ENCODE results near the gene BZW1.

The BZW1 gene

DNA sequence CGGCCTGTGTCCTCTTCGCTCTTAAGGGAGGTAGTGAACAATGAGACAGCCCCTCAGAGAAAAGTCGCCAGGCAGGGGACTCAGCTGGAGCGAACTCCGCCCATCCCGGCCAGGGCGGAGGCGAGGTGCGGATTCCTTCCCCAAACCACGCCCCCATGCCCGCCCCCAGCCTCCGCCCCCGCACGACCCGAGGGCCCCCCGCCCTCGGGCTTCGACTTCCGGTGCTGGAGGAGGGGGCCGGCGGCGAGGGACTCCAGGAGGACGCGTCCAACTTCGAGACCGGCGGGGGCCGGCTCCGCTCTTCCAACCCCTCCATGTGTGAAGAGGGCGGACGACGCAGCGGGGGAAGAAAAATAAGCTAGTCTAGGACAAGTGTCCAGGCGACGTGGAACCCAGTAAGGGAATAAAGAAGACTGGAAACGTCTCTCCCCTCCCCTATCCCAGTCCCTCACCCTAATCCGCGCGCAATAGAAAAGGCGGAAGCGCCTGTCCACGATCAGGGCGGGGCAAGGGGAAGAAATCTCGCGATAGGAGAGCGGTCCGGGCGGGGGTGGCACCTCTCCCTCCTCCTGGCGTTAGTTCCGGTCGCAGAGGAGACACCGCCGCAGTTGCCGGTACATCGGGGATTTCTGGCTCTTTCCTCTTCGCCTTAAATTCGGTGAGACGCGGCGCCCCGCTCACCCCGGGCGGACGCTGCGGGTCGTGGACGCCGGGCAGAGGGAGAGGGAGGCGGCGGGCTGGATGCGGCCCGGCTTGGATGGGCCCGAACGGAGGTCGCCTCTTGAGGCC, at the start of gene BZW1:
Gene BZW1, plus strand, starts transcription at position 578 of the 789 bp plus-strand sequence. CDS start 1,308 bp downstream, outside the sequence.
- DNase-seq = peak; percentile 92 to 95 (median 93)

DNA sequence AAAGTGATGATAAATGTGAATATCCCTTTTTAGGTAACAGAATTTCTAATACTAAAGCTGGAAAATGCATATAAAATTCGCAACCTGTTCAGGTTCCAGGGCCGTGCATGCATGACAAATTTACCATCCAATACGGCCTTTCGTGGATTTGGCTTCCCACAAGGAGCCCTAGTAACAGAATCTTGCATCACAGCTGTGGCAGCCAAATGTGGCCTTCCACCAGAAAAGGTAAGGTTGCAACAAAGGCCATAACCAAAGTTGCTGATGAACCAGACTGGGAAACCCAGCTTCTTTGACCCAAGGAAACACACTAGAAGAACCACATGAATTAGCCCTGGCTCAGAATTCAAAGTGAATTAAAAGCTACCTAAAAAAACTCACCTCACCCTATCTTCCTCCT, 49.6 kb upstream of the BZW1 start:
- DNase-seq = no peak

DNA sequence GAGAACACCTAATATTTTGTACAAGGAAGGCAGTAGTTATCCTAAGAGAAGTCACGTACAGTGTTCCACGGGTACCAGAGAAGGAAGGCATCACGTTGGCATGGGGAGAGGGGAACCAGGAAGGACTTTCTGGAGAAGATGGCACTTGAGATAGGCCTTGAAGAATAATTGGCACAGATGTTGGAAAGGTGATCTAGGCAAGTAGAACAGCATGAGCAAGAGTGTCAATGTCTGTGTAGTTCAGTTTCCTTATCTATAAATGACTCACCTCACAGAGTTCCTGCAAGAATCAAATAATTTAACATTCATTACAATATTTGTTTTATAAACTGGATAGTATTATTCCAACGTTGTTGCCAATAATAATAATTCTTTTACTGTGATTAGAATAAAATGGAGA, 48.3 kb upstream of the BZW1 start:
- DNase-seq = no peak

DNA sequence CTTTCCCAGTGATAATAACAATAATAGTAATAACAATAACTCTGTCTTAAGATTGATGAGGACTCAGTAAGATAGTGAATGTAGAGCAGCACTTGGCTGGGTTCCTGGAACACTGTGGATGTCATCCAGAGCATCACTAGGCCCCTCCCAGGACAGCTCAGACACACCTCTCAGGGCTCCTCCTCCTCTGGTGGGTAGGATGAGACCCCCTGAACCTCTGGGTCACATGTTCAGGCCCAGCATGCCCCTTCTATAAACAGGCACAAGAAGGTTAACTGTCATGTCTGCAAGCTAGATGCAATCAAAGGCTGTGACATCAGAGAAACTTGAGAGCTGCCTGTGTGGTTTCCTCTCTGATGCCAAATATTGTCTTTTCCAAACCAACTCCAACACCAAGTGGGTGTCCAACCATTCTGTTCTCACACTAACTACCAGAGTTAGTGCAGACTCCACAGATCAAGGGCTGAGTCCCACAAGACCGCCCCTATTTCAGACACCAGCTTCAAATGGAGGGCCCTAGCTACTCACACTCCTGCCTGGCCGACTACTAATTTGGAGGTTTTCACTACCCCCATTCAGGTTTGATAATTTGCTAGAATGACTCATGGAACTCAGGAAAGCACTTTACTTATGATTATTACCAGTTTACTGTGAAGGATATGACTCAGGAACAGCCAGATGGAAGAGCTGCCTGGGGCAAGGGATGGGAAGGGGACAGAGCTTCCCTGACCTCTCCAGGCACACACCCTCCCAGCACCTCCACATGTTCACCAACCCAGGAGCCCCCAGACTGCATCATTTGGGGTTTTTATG, 46.4 kb upstream of the BZW1 start:
- DNase-seq = no peak

DNA sequence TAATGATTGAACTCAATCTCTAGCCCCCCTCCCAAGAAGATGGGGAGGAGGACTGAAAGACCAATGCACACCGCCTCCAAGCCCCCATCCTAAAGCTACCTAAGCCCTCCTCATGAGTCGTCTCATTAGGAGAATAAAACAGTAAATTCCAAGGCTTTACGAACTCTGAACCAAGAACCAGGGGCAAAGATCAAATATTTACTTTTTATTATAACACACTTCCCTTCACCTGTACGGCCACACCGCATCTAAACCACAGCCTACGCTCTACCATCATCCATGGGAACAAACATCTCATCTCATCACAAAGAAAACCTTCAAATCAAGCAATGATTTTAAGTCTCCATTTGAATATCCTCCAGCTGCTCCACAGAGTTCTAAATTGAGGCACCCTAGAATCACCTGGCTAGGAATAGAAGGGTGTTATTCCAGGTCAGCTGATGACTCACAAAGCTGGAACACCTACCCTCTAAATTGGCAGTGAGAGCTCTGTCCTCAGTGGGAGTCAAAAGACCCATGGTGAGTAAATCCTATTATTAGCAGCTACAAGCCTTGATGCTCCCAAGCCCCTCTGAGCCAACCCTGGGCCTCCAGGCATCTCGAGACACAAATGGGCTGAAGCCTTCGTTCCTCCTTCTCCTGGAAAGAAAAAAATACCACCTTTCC, 45.6 kb upstream of the BZW1 start:
- DNase-seq = no peak

DNA sequence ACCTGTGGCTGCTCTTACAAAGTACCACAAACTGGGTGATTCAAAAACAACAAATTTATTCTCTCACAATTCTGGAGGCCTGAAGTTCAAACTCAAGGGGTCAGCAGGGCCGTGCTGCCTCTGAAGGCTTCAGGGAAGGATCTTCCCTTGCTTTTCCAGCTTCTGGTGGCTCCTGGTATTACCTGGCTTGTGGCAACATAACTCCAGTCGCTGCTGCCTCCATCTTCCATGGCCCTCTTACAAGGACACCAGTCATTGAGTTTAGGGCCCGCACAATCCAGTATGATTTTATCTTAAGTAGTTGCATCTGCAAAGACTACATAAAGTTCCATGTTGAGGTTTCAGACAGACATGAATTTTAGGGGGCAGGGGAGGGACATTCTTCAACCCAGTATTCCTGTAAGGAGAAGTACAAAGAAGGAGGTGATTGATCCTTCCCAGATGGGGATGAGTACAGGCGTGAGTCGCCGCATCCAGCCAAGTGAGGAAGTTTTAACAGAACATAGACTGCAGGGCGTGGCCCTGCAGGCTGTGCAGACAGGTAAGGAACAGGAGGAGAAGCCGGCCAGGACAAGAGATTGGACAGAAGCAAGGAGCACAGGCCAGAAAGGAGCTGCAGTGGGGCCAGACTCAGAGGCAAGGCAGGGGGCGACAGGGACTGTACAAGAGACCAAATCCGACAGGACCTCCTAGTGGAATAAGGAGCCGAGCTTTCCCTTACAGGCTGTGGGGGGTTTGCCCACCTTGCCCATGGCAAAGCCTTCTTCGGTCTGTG, 44.4 kb upstream of the BZW1 start:
- DNase-seq = no peak

DNA sequence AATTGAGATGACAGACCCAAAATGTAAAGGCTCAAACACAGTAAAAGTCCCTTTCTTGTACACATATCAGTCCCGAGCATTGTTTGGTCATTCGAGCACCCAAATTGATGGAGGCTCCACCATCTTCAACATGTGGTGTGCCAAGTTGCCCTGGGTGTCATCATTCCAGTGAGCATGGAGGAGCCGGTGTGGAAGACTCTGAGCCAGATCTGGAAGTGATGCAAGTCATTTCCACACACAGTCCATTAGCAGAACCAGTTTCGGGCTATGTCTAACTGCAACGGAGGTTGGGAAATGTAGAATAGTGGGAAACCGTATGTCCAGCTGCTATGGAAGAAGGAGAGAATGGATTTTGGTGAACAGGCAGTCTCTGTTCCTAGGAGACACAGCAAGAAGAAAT, 40.9 kb upstream of the BZW1 start:
- no peak for DNase-seq

DNA sequence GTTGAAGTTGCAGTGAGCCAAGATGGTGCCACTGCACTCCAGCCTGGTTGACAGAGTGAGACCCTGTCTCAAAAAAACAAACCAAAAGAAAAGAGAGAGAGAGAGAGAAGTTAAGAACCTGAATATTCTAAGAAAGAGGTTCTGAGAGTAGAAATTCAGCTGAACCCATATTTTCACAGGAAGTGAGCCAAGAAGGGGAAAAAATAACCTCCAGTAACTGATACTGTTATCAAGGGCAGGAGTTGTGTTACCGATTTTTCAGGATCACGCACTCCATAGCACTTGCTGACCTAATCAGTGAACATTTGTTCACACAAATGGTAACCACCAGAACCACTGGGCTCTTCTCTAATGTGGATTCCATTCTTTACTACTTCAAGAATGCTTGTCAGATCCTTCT, 39.1 kb upstream of the BZW1 start:
- no peak for DNase-seq

DNA sequence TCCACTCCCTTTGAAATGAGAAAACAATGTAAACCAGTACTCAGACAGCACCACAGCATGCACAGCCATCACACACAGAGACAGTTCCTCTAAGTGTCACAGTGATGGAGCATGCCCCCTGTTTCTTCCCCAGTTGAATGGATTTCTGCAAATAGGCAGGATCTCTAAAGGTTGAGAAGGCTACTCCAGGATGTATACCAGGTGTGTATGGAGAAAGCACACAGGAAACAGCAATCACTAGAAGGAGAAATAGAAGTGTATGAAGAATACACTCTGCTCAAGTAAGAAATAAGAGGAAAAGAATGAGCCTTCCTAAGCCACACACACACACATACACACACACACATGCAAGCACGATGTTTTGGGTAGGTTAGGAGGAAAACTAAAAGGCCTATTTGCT, 38.6 kb upstream of the BZW1 start:
- no peak for DNase-seq

DNA sequence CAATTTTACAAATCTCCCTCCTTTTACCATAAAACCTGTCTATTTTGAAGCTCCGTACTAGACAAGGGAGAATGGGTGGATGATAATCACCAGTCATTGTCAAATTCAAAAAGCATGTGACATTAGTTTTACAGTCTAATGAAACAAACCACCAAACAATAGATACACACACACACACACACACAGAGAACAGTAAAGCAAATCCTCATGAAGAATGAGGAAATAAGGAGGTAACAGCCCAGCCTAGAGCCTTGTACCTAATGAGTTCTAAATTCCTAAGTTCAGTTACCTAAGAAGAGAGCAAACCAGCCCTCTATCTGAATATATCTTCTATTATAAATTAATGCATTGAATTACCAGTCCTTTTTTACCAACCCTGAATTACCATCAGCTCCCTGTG, 36.8 kb upstream of the BZW1 start:
- DNase-seq = no peak

DNA sequence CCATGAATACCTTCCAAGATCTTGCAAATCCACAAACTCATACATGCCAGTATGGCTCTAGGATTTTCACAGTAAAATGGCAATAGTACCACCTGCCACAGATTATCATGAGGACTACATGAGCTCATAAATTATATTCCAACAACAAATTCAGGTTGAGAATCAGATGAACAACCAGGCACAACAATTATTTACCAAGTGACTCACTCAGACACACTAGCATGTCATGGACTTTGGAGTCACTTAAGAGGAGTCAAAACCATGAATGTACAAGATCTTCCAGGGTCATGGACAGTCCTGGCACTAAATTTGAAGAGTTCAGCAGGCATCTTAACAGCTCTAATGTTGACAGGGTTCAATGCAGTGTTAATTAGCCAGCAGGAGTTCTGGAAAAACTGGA, 34.4 kb upstream of the BZW1 start:
- DNase-seq = no peak

DNA sequence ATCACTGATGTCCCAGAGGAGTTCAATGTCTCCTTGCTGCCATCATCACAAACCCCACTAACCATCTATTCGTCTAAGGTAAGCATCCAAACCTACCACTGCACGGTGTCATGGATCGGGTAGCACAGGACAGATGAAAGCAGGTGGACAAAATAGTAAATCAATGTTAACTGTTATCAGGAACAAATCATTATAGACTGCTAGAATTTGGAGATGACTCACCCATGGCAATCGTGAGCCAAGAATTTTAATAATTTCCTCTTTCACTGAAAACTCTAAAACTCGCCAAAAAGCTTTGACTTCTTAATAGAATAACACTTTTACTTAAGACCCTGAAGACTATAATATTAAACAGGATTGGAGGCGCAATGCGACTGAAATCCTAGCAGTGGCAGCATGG, 33.7 kb upstream of the BZW1 start:
- no peak for DNase-seq

DNA sequence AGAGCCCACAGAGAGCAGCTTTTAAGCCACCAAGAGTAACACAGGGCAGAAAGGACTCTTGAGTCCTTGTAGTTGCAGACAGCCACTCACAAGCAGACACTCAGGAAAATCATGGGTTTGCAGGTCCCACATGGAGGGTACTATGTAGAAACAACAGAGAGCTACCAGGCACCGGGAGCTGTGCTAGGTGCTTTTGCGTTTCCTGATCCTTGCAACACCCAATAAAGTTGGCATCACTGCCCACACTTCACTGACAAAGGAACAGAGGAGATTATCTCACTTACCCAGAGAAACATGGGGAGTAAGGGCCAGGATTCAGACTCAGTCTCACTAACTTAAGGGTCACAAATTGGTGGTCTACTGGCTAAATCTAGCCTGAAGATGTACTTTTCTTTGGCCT, 32.5 kb upstream of the BZW1 start:
- no peak for DNase-seq

DNA sequence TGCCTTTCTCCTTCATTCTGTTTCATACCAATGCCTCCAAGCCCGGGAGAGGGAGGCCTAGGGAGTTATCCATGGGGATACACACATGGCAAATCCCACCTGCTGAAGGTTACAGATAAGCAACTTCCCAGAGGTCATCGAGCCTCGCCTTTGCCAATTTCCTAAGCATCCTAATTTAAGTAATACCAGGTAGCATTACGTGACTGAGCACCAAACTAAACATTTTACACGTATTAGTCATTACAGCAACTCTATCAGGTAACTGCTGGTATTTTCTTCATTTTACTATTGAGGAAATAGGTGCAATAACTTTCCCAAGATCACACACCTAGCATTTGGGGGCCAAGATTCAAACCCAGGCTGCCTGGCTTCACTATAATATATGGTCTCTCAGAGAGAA, 30.1 kb upstream of the BZW1 start:
- DNase-seq = no peak

DNA sequence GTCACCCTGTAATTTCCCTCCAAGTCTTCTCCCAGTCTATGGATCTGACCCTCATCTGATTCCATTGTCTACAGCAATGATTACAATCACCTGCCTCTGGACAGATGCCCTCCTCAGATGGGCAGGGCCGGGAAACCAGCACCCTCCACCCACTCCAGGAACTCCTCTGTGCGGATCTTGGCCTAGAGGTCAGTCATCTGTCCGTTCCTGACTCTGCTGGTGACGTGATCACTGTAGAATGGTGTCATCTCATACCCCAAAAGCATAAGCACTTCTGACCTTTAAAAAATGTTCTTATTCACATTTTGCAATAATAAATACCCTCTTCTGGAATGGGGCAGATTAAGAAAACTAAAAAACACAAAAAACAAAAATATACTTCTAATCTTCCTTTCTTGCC, 29.5 kb upstream of the BZW1 start:
- no peak for DNase-seq

DNA sequence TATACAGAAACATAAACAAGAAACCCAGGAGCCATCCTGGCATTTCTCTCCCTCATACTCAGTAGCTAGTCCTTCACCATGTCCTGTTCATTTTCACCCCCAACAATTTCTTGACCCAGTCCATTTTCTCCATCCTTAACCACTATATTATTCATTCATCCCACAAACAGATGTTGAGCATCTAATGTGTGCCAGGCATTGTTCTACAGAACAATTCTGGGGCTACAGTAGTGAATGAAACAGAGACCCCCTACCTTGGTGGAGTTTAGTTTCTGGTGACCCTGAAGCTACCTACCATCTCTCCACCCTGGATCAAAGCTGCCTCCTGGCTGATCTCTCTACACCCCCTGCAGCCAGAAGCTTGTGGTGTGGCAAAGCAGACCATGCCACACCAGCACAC, 27.5 kb upstream of the BZW1 start:
- no peak for DNase-seq

DNA sequence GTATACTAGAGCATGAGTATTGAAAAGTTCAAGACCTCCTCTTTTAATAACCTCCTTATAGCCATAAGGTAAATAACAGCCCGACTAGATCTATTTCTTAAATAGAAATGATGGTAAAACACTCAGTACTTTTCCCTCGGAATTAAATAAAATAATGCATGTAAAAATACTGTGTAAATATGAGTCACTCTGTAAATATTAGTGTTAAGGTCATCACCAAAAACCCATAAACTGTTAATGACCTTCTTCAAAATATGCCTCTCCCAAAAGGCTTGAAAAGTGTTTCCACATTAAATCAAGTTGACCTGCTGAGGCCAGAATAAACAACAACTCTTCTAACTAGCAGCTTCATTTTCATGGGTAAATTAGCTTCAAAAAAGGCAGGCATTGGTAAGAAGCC, 25.3 kb upstream of the BZW1 start:
- no peak for DNase-seq

DNA sequence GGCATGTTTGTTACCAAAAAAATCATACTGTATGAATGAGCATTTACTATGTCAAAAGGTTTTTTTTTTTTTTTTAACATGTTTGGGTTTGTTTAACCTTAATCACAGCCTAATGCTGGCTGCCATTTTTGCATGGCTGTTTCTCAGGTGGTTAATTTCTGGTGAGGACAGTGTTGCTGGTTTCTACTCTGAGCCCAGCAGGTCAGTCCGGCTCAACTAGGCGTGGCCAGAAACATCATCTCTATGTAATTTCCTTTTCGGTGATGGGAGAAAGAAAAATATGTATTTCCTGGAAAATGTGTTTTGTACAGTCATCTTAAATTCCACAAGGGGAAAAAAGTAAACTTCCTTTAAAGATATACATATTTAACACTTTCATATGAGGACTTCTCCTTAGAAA, 24.9 kb upstream of the BZW1 start:
- DNase-seq = no peak

DNA sequence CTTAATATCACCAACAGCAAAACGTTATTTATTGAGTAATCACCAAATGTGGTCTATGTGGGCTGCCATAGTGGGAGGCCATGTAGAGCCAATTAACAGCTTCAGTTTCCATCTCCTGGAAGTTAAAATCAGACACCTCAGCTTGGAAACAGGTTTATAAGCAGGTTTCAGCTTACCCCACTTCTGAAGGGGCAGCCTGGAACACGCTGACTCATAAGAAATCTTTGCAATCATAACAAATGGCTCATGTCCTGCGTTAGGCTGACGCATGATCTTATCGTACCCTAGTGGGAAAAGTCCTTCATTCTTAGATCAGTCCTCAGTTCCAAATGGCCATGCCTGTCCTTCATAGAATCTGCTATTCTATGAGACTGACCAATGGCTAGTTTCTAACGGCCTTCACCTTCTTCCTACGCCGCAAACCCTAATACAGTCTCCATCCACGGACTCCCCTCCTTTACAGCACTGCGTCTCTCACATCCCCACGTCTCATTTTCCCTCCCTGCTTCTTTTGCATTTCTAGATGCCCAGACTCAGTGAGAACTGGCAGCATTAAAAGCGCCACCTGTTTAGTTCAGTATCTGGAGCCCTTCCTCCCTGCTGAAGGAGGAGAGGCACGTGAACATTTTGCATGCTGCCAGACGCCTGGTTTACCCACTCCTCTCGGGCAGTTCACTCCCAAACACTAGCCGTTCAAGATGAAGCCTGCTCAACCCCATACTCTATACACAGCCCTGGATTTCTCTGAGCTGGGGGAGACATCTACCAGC, 24.2 kb upstream of the BZW1 start:
- DNase-seq = no peak

DNA sequence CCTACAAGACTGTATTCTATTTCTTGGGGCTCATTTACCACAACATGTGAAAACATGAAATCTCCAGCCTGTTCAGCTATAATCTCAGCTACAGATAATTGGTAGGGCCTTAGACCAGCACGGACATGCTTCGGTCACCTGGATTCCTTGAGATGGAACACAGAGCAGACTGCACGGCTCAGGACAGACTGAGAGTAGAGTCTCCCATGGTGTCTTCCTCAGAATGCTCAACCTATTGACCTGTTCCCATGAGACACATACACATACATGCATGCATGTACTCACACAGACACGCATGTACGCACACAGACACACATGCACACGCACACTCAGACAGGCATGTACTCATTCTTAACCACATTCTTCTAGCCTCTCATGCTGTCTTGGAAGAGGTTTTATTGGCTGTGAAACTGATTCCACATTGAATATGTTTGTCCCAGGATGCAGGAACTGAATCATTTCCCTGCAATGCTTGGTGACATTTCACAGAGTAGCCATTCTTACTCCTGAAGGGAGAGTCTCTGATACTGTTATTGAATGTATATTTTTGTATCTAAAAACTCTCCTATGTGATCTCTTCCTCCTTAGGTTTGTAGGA, 23.5 kb upstream of the BZW1 start:
- no peak for DNase-seq

DNA sequence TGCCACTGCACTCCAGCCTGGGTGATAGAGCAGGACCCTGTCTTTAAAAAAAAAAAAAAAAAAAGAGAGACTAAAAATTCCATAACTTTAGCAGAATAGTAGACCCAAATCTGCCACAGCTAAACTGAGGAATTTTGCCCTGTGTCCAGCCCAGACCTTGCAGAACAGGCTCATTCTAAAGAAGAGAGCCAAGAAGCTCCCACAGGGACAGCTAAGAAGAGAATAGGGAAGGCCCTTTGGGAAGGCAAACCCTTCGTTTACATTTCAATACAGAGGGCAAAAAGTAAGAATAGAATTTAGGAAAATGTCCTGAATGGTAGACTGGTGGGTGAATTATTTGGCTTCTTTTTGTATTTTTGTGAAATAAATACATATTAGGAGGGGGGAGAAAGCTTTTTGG, 21.5 kb upstream of the BZW1 start:
- DNase-seq = no peak

DNA sequence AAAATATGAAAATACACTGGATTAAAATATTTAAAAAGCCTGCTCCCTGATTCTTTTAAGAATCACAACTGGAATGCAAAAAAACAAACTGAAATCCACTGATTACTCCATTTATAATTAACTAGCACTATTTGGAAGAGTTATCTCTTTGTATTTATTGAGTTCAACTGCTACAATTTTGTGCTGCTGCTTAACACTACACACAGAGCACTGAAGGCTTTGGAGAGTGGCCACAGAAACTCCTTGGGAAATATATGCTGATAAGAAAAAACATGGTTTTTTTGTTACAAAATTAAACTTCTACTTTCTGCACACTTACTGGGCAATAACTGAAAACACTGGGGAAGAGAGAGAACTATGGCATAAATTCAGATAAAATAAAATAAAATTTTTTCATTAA, 19.8 kb upstream of the BZW1 start:
- no peak for DNase-seq

Data from activated CD4-positive, CD25-positive, alpha-beta regulatory T cell (primary cell).